Measurements from ENCODE around the gene IDS. TPM values are rescaled to one million over a fixed set of nuclear protein-coding genes. Genes with fewer than 3 reads are reported as not detected.

IDS gene
- total RNA-seq, 1 experiment from 2014 or later: 39.2 TPM

DNA sequence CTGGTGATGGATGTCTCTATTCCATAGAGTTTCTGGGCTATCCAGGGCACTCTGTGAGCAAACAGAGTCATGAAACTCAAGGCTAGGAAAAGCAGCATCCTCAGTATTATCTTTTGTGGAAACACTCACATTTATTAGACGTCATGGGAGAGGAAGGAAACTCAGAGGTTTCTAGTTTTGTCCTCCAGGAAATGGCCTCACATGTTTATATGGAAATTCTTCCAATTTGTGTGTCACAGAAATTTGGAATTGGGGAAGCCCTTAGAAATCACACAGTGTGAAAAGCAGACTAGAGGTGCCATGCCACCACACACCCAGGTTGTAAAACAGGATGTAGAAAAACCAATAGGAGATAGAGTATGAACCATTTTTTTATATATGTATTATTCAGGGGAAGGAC lies 31.1 kb downstream of the IDS start:
- Histone ChIP-seq H3K18ac (ENCODE audit: insufficient read length, low read depth, low read length) (no peak overlapping the region), H4K5ac (ENCODE audit: insufficient read length, low read depth, low read length) (no peak overlapping the region), H3K23me2 (ENCODE audit: insufficient read length, low read depth, low read length, poor library complexity, severe bottlenecking) (no peaks in the 10 kb centered on the region), H4K91ac (ENCODE audit: insufficient read length, low read depth, low read length) (no peak overlapping the region), H3K9me3 (ENCODE audit: control insufficient read depth, low read depth, low read length) (peaks cover 54% of the 10 kb centered on the region), H3K14ac (ENCODE audit: insufficient read depth, low read length) (no peak overlapping the region), H2AFZ (ENCODE audit: low read length) (no peak overlapping the region), H3K56ac (ENCODE audit: insufficient read length, low read depth, low read length) (no peak overlapping the region), H2AK5ac (ENCODE audit: insufficient read length, low read length) (no peak overlapping the region), H2BK15ac (ENCODE audit: low read depth, low read length) (no peak overlapping the region), H3K4me2 (ENCODE audit: insufficient read depth, insufficient read length, low read length) (no peak overlapping the region), H3K4ac (ENCODE audit: low read depth, low read length) (no peak overlapping the region), H4K20me1 (ENCODE audit: control insufficient read depth, insufficient read depth, insufficient read length) (no peaks in the 10 kb centered on the region), H3K9ac (ENCODE audit: extremely low read depth, insufficient read length, low read length) (no peak overlapping the region), H3K27ac (ENCODE audit: insufficient read length, low read depth, low read length) (no peak overlapping the region), H3K27me3 (ENCODE audit: insufficient read depth, low read length) (no peaks in the 10 kb centered on the region), H3K4me1 (ENCODE audit: insufficient read depth, low read length) (no peaks in the 10 kb centered on the region), H3K79me1 (ENCODE audit: insufficient read depth, low read depth, low read length, poor library complexity, severe bottlenecking) (no peaks in the 10 kb centered on the region), H2BK5ac (ENCODE audit: insufficient read length, low read length) (no peak overlapping the region), H2BK12ac (ENCODE audit: insufficient read length, low read depth, low read length) (no peak overlapping the region), H2BK20ac (ENCODE audit: low read depth, low read length, poor library complexity, severe bottlenecking) (no peak overlapping the region), H4K8ac (replicated peaks; ENCODE audit: insufficient read length, low read depth, low read length) (no peak overlapping the region), H3K23ac (ENCODE audit: insufficient read length, low read depth, low read length) (no peak overlapping the region), H3K79me2 (ENCODE audit: insufficient read depth, low read length) (no peaks in the 10 kb centered on the region), H2BK120ac (ENCODE audit: low read depth, low read length, poor library complexity, severe bottlenecking) (no peak overlapping the region), H3T11ph (ENCODE audit: low read length) (no peak overlapping the region)
- H3K27ac Mint-ChIP-seq: no peak overlapping the region
- TF ChIP-seq, protein P1, sequence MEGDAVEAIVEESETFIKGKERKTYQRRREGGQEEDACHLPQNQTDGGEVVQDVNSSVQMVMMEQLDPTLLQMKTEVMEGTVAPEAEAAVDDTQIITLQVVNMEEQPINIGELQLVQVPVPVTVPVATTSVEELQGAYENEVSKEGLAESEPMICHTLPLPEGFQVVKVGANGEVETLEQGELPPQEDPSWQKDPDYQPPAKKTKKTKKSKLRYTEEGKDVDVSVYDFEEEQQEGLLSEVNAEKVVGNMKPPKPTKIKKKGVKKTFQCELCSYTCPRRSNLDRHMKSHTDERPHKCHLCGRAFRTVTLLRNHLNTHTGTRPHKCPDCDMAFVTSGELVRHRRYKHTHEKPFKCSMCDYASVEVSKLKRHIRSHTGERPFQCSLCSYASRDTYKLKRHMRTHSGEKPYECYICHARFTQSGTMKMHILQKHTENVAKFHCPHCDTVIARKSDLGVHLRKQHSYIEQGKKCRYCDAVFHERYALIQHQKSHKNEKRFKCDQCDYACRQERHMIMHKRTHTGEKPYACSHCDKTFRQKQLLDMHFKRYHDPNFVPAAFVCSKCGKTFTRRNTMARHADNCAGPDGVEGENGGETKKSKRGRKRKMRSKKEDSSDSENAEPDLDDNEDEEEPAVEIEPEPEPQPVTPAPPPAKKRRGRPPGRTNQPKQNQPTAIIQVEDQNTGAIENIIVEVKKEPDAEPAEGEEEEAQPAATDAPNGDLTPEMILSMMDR (conservative IDR thresholded peaks at IDR 0.05): no peak
- DNase-seq: no peak
- peaks cover 71 to 78% of the 10 kb centered on the region in 2 experiments for H3K9me3 Mint-ChIP-seq
- no CpG with 5 or more reads among the region's 1 CpG for WGBS (ENCODE audit: extremely low coverage, insufficient read length, low lambda C conversion rate)
- H3K4me1 Mint-ChIP-seq: peaks cover 5 to 6% of the 10 kb centered on the region in 2 experiments; a peak in 2 of 4 replicates
- no peak overlapping the region for H3K4me3 Mint-ChIP-seq
- H3K27me3 Mint-ChIP-seq (ENCODE audit: low read depth): peaks cover 2% of the 10 kb centered on the region; the same call in 1 of the 2 replicates
- H3K36me3 Mint-ChIP-seq (ENCODE audit: insufficient read depth in 1 of 3, low read depth in 3 of 3): peaks cover 3 to 17% (median 4%) of the 10 kb centered on the region in 3 experiments; a peak in 4 of 7 replicates
